KOPT-K1 (cell line): Measurements from ENCODE around the gene MAPK4.
"Not testable (repeated sequence)": the region's sequence is repeated elsewhere in the genome, so short reads cannot be mapped to it uniquely, and the experiment has no call there.

Experiments
- H3K27ac ChIP-seq: fragments of 200-600 bp; sonication (generic); 2 replicates; pipeline ENCODE4 v1.5.1; 2016; ENCODE audit warnings: antibody characterized with exemption, mild to moderate bottlenecking, low read depth, low read length; ENCODE audit not compliant: poor library complexity, severe bottlenecking
- H3K36me3 ChIP-seq: fragments of 200-600 bp; sonication (generic); 2 replicates; pipeline ENCODE4 v1.5.1; 2017; ENCODE audit warnings: antibody characterized with exemption, mild to moderate bottlenecking, low read length, moderate library complexity; ENCODE audit not compliant: insufficient read depth
- H3K9me3 ChIP-seq: fragments of 200-600 bp; sonication (generic); 2 replicates; pipeline ENCODE4 v1.5.1; 2017; ENCODE audit warnings: antibody characterized with exemption, low read length, mild to moderate bottlenecking; ENCODE audit not compliant: insufficient read depth, poor library complexity, severe bottlenecking

MAPK4 gene

GRCh38 chr18:50687491-50687890 is 127.6 kb downstream of the MAPK4 start:
- no peaks in the 10 kb centered on the region for H3K36me3 ChIP-seq
- no peaks in the 10 kb centered on the region for H3K9me3 ChIP-seq
- no peak overlapping the region for H3K27ac ChIP-seq

GRCh38 chr18:50689578-50689977 is 129.7 kb downstream of the MAPK4 start:
- Histone ChIP-seq H3K9me3 (no peaks in the 10 kb centered on the region), H3K36me3 (no peaks in the 10 kb centered on the region), H3K27ac (no peak overlapping the region)

GRCh38 chr18:50694147-50694546 is 134.3 kb downstream of the MAPK4 start:
- H3K27ac ChIP-seq = no peak overlapping the region
- no peaks in the 10 kb centered on the region for H3K36me3 ChIP-seq
- H3K9me3 ChIP-seq = no peaks in the 10 kb centered on the region

GRCh38 chr18:50695431-50696176 is 135.7 kb downstream of the MAPK4 start:
- no peak overlapping the region for H3K27ac ChIP-seq
- no peaks in the 10 kb centered on the region for H3K9me3 ChIP-seq
- H3K36me3 ChIP-seq = no peaks in the 10 kb centered on the region

GRCh38 chr18:50696436-50696835 is 136.5 kb downstream of the MAPK4 start:
- Histone ChIP-seq H3K36me3 (no peaks in the 10 kb centered on the region), H3K9me3 (no peaks in the 10 kb centered on the region), H3K27ac (no peak overlapping the region)

GRCh38 chr18:50696929-50697328 is 137.0 kb downstream of the MAPK4 start:
- no peaks in the 10 kb centered on the region for H3K9me3 ChIP-seq
- no peaks in the 10 kb centered on the region for H3K36me3 ChIP-seq
- H3K27ac ChIP-seq = no peak overlapping the region

- H3K36me3 ChIP-seq = no peaks in the 10 kb centered on the region
- H3K27ac ChIP-seq = no peak overlapping the region
Observed at GRCh38 chr18:50697509-50697908, 137.6 kb downstream of the MAPK4 start.

GRCh38 chr18:50700245-50701165 is 140.6 kb downstream of the MAPK4 start:
- no peaks in the 10 kb centered on the region for H3K36me3 ChIP-seq
- H3K27ac ChIP-seq = no peak overlapping the region
- H3K9me3 ChIP-seq = no peaks in the 10 kb centered on the region

More at GRCh38 chr18:50697509-50697908, 137.6 kb downstream of the MAPK4 start:
- no peaks in the 10 kb centered on the region for H3K9me3 ChIP-seq

GRCh38 chr18:50704357-50704940 is 144.6 kb downstream of the MAPK4 start:
- Histone ChIP-seq H3K27ac (no peak overlapping the region), H3K36me3 (no peaks in the 10 kb centered on the region), H3K9me3 (no peaks in the 10 kb centered on the region)

GRCh38 chr18:50706199-50706598 is 146.3 kb downstream of the MAPK4 start:
- Histone ChIP-seq H3K27ac (no peak overlapping the region), H3K36me3 (no peaks in the 10 kb centered on the region), H3K9me3 (no peaks in the 10 kb centered on the region)

GRCh38 chr18:50706651-50707050 is 146.8 kb downstream of the MAPK4 start:
- Histone ChIP-seq H3K27ac (no peak overlapping the region), H3K36me3 (no peaks in the 10 kb centered on the region), H3K9me3 (no peaks in the 10 kb centered on the region)

- H3K27ac ChIP-seq = not testable (repeated sequence)
Observed at GRCh38 chr18:50707297-50707696, 147.4 kb downstream of the MAPK4 start.

GRCh38 chr18:50707855-50708469 is 148.1 kb downstream of the MAPK4 start:
- no peak overlapping the region for H3K27ac ChIP-seq
- H3K36me3 ChIP-seq = no peaks in the 10 kb centered on the region

More at GRCh38 chr18:50707297-50707696, 147.4 kb downstream of the MAPK4 start:
- not testable (repeated sequence) for H3K36me3 ChIP-seq, H3K9me3 ChIP-seq

GRCh38 chr18:50709193-50709592 is 149.3 kb downstream of the MAPK4 start:
- Histone ChIP-seq H3K9me3 (no peaks in the 10 kb centered on the region), H3K36me3 (no peaks in the 10 kb centered on the region), H3K27ac (no peak overlapping the region)

More at GRCh38 chr18:50707855-50708469, 148.1 kb downstream of the MAPK4 start:
- H3K9me3 ChIP-seq = no peaks in the 10 kb centered on the region

- no peaks in the 10 kb centered on the region for H3K9me3 ChIP-seq
- H3K36me3 ChIP-seq = no peaks in the 10 kb centered on the region
- H3K27ac ChIP-seq = no peak overlapping the region
Observed at GRCh38 chr18:50711386-50711785, 151.5 kb downstream of the MAPK4 start.
